ENCODE data around the gene SLC12A2.

The SLC12A2 gene

GRCh38 chr5:128099944-128100343 lies 16.4 kb downstream of the SLC12A2 start:
- no peak for DNase-seq

- DNase-seq, result no peak
These were observed 17.4 kb downstream of the SLC12A2 start for GRCh38 chr5:128100860-128101557.

- peak; percentile 78 for DNase-seq
These were observed 18.1 kb downstream of the SLC12A2 start for GRCh38 chr5:128101676-128102075.

- DNase-seq, result no peak
These were observed 21.6 kb downstream of the SLC12A2 start for GRCh38 chr5:128105203-128105602.

- no peak for DNase-seq
These were observed 25.6 kb downstream of the SLC12A2 start for GRCh38 chr5:128109138-128109537.

- no peak for DNase-seq
These were observed 26.2 kb downstream of the SLC12A2 start for GRCh38 chr5:128109766-128110165.

- DNase-seq, result no peak
These were observed 28.4 kb downstream of the SLC12A2 start for GRCh38 chr5:128111818-128112448.

- no peak for DNase-seq
These were observed 32.9 kb downstream of the SLC12A2 start for GRCh38 chr5:128116445-128116844.

GRCh38 chr5:128118214-128118613 lies 34.6 kb downstream of the SLC12A2 start:
- DNase-seq, result no peak

- no peak for DNase-seq
These were observed 38.1 kb downstream of the SLC12A2 start for GRCh38 chr5:128121651-128122050.

- DNase-seq, result no peak
These were observed 40.4 kb downstream of the SLC12A2 start for GRCh38 chr5:128123936-128124335.

GRCh38 chr5:128126241-128126640 lies 42.7 kb downstream of the SLC12A2 start:
- no peak for DNase-seq

GRCh38 chr5:128132499-128132898 lies 48.9 kb downstream of the SLC12A2 start:
- DNase-seq, result no peak

GRCh38 chr5:128135286-128135685 lies 51.7 kb downstream of the SLC12A2 start:
- DNase-seq, result no peak

- no peak for DNase-seq
These were observed 60.3 kb downstream of the SLC12A2 start for GRCh38 chr5:128143911-128144310.

- no peak for DNase-seq
These were observed 60.9 kb downstream of the SLC12A2 start for GRCh38 chr5:128144491-128144890.

GRCh38 chr5:128146671-128147070 lies 63.1 kb downstream of the SLC12A2 start:
- peak; percentile 37 for DNase-seq

- DNase-seq, result peak; percentile 6
These were observed 71.4 kb downstream of the SLC12A2 start for GRCh38 chr5:128154943-128155342.

- peak; percentile 3 for DNase-seq
These were observed 72.2 kb downstream of the SLC12A2 start for GRCh38 chr5:128155776-128156175.

GRCh38 chr5:128156521-128156920 lies 73.0 kb downstream of the SLC12A2 start:
- peak; percentile 8 for DNase-seq

GRCh38 chr5:128158342-128158741 lies 74.8 kb downstream of the SLC12A2 start:
- no peak for DNase-seq

- DNase-seq, result no peak
These were observed 80.4 kb downstream of the SLC12A2 start for GRCh38 chr5:128163991-128164390.

- DNase-seq, result no peak
These were observed 85.9 kb downstream of the SLC12A2 start for GRCh38 chr5:128169401-128170017.

GRCh38 chr5:128172102-128172501 lies 88.5 kb downstream of the SLC12A2 start:
- DNase-seq, result no peak
